HepG2 (cell line): ENCODE data around the gene TUBA4A. TPM values are rescaled to one million over a fixed set of nuclear protein-coding genes. Genes with fewer than 3 reads are reported as not detected.

Experiments
- AHDC1 ChIP-seq: sonication (generic); formaldehyde crosslinking; IDR thresholded peaks from 2 replicates; pipeline ENCODE4 v1.5.1; 2020; ENCODE audit warnings: mild to moderate bottlenecking, missing genetic modification reagents, borderline replicate concordance
- CAMTA2 ChIP-seq: sonication (generic); formaldehyde crosslinking; IDR thresholded peaks from 2 replicates; pipeline ENCODE4 v1.4.0; 2020; ENCODE audit warnings: mild to moderate bottlenecking, missing genetic modification reagents, borderline replicate concordance
- FOXP1 ChIP-seq, 2 experiments: fragments of 450-650 bp in 1 of 2; IDR thresholded peaks; 2 replicates each; pipeline ENCODE4 v1.6.1; 2017 to 2018; ENCODE audit warnings: antibody characterized with exemption in 1 of 2
- GPN1 ChIP-seq: sonication (generic); formaldehyde crosslinking; IDR thresholded peaks from 2 replicates; pipeline ENCODE4 v1.5.1; 2020; ENCODE audit warnings: missing genetic modification reagents, borderline replicate concordance
- HNF1B ChIP-seq: sonication (generic); formaldehyde crosslinking; IDR thresholded peaks from 2 replicates; pipeline ENCODE4 v1.5.1; 2020; ENCODE audit warnings: mild to moderate bottlenecking, moderate library complexity, missing genetic modification reagents
- KDM5B ChIP-seq: sonication (generic); formaldehyde crosslinking; IDR thresholded peaks from 2 replicates; pipeline ENCODE4 v1.4.0; 2020; ENCODE audit warnings: missing genetic modification reagents, mild to moderate bottlenecking, borderline replicate concordance
- MTF1 ChIP-seq: sonication (generic); formaldehyde crosslinking; IDR thresholded peaks from 2 replicates; pipeline ENCODE4 v1.5.0; 2020; ENCODE audit warnings: missing genetic modification reagents
- PAXIP1 ChIP-seq: sonication (generic); formaldehyde crosslinking; conservative IDR thresholded peaks from 2 replicates; pipeline ENCODE4 v1.4.0; 2020; ENCODE audit warnings: mild to moderate bottlenecking, missing genetic modification reagents, moderate library complexity
- SATB2 ChIP-seq: sonication (generic); formaldehyde crosslinking; IDR thresholded peaks from 2 replicates; pipeline ENCODE4 v1.5.0; 2020; ENCODE audit warnings: missing genetic modification reagents
- SOX5 ChIP-seq: IDR thresholded peaks from 2 replicates; pipeline ENCODE4 v1.6.1; 2016; ENCODE audit warnings: borderline replicate concordance
- ZKSCAN1 ChIP-seq: fragments of 150-350 bp; IDR thresholded peaks from 2 replicates; pipeline ENCODE4 v1.6.1; 2014; ENCODE audit warnings: low read length
- ZNF101 ChIP-seq: sonication (generic); formaldehyde crosslinking; IDR thresholded peaks from 2 replicates; pipeline ENCODE4 v1.4.0; 2020; ENCODE audit warnings: mild to moderate bottlenecking, low read depth, missing genetic modification reagents, borderline replicate concordance
- ZNF337 ChIP-seq: sonication (generic); formaldehyde crosslinking; IDR thresholded peaks from 2 replicates; pipeline ENCODE4 v1.5.1; 2020; ENCODE audit warnings: missing genetic modification reagents, low read depth, mild to moderate bottlenecking, borderline replicate concordance
- ZNF484 ChIP-seq: sonication (generic); formaldehyde crosslinking; IDR thresholded peaks from 2 replicates; pipeline ENCODE4 v1.5.1; 2020; ENCODE audit warnings: mild to moderate bottlenecking, low read depth, missing genetic modification reagents, borderline replicate concordance
- ZNF766 ChIP-seq: sonication (generic); formaldehyde crosslinking; IDR thresholded peaks from 2 replicates; pipeline ENCODE4 v1.5.0; 2020; ENCODE audit warnings: missing genetic modification reagents, borderline replicate concordance
- polyA plus RNA-seq, 8 experiments: library from polyadenylated mRNA; depleted of rRNA in 3 of 8; stranded (reverse) in 7 of 8; unstranded in 1 of 8; fragments of >200 nt; fragmentation: Illumina TruSeq in 4 of 8; extraction: Trizol in 4 of 8; gene quantifications; 2 replicates each; pipeline versions ENCODE4 v1.2.1 to v1.2.3, GENCODE V29; 2011 to 2016; ENCODE audit warnings: low read depth in 4 of 8, missing spikeins in 1 of 8, mixed read lengths in 1 of 8; ENCODE audit not compliant: insufficient read depth in 1 of 8
- total RNA-seq, 5 experiments: library from RNA; depleted of rRNA; stranded (reverse); fragments of >200 nt; fragmentation: Illumina TruSeq; extraction: Trizol; gene quantifications; 2 replicates each; pipeline ENCODE4 v1.2.3, GENCODE V29; 2016; ENCODE audit warnings: low read depth in 1 of 5

TUBA4A gene
- total and polyA plus RNA-seq, 2 of the 13 experiments (the other 11 are each of a cell fraction or from before 2014, with no cell fraction given): 1.3 to 12.7 TPM

GRCh38 chr2:219218732-219219701 lies 34.7 kb downstream of the TUBA4A start, which contains the start of gene ABCB6 (continued):
- TF ChIP-seq HNF1B (CRISPR knock-in tag): peak; percentile 68; the same call in 1 of the 2 replicates
- no peak for TF ChIP-seq ZNF101 (CRISPR knock-in tag)
- TF ChIP-seq SOX5: peak; percentile 59; the same call in 1 of the 2 replicates
- peak; percentile 48 for TF ChIP-seq PAXIP1 (CRISPR knock-in tag)
- TF ChIP-seq ZNF337 (CRISPR knock-in tag): no peak; the same call in 1 of the 2 replicates
- peak; percentile 64; the same call in 1 of the 2 replicates for TF ChIP-seq MTF1
- no peak for TF ChIP-seq ZKSCAN1
- TF ChIP-seq ZNF484 (CRISPR knock-in tag): 0 out of 2 replicates have a peak, but pooled peaks have one; percentile 79
- peak; percentile 90; the same call in 1 of the 2 replicates for TF ChIP-seq SATB2
- peak; percentile 100 for TF ChIP-seq KDM5B
- TF ChIP-seq AHDC1 (CRISPR knock-in tag): peak; percentile 49; the same call in 1 of the 2 replicates
- TF ChIP-seq GPN1 (CRISPR knock-in tag): no peak; the same call in 1 of the 2 replicates
- TF ChIP-seq FOXP1 (IDR thresholded peaks at IDR 0.05): no peak
- TF ChIP-seq FOXP1 (CRISPR knock-in tag; IDR thresholded peaks at IDR 0.05): no peak
- peak; percentile 98 for TF ChIP-seq CAMTA2
- peak; percentile 74; the same call in 1 of the 2 replicates for TF ChIP-seq ZNF766 (CRISPR knock-in tag)
